HEK293 (cell line): Measurements from ENCODE around the gene GLRX2.

Source experiments
- CTCF ChIA-PET: fragments of 350-600 bp; formaldehyde crosslinking; extraction: SDS; loops from one replicate; lab custom pipeline; 2021; ENCODE audit warnings: antibody characterized with exemption; lab: Yijun Ruan, JAX
- POLR2A ChIA-PET: fragments of 300-600 bp; formaldehyde crosslinking; extraction: SDS; loops from one replicate; lab custom pipeline; 2020; ENCODE audit warnings: antibody characterized with exemption, inconsistent platforms; lab: Yijun Ruan, JAX
- H3K27ac ChIP-seq: fragments of 200-500 bp; sonication (Bioruptor generic); 2 replicates; pipeline ENCODE4 v1.5.1; 2014; ENCODE audit warnings: low read depth, low read length, control low read depth, inconsistent platforms; ENCODE audit errors: extremely low read depth
- H3K36me3 ChIP-seq, 2 experiments: fragments of 200-500 bp in 1 of 2; sonication (Bioruptor generic) in 1 of 2; 1 replicate in 1 of 2; 2 replicates in 1 of 2; pipeline ENCODE4 v1.5.1; 2014 to 2017; ENCODE audit warnings: inconsistent platforms in 2 of 2, low read length in 2 of 2; ENCODE audit not compliant: control insufficient read depth in 2 of 2, insufficient read depth in 1 of 2
- H3K4me1 ChIP-seq: fragments of 200-500 bp; sonication (Bioruptor generic); 2 replicates; pipeline ENCODE4 v1.5.1; 2014; ENCODE audit warnings: mild to moderate bottlenecking, low read length, inconsistent platforms; ENCODE audit not compliant: control insufficient read depth, insufficient read depth
- H3K4me3 ChIP-seq: 2 replicates; pipeline ENCODE4 v1.5.1; 2011; ENCODE audit warnings: low read depth, mild to moderate bottlenecking, control low read depth, low read length, moderate library complexity
- H3K9me3 ChIP-seq: fragments of 200-500 bp; sonication (Bioruptor generic); 2 replicates; pipeline ENCODE4 v1.5.1; 2014; ENCODE audit warnings: low read depth, low read length, inconsistent platforms; ENCODE audit not compliant: control insufficient read depth, insufficient read depth
- BCL11B ChIP-seq: fragments of 450-650 bp; formaldehyde crosslinking; IDR thresholded peaks from 2 replicates; pipeline ENCODE4 v1.5.1; 2016; ENCODE audit warnings: low read depth, missing biosample characterization, missing genetic modification characterization
- TCF7L2 ChIP-seq: IDR thresholded peaks from 2 replicates; pipeline ENCODE4 v1.6.1; 2011; ENCODE audit warnings: low read depth, mild to moderate bottlenecking, inconsistent platforms, low read length, moderate library complexity, borderline replicate concordance
- ZBTB48 ChIP-seq: fragments of 450-650 bp; formaldehyde crosslinking; IDR thresholded peaks from 2 replicates; pipeline ENCODE4 v1.5.1; 2016; ENCODE audit warnings: missing biosample characterization, missing genetic modification characterization
- ZBTB7A ChIP-seq: fragments of 450-650 bp; formaldehyde crosslinking; IDR thresholded peaks from 2 replicates; pipeline ENCODE4 v1.5.1; 2016; ENCODE audit warnings: low read depth, missing biosample characterization, missing genetic modification characterization
- ZEB2 ChIP-seq: fragments of 450-650 bp; formaldehyde crosslinking; IDR thresholded peaks from 2 replicates; pipeline ENCODE4 v1.5.1; 2016; ENCODE audit warnings: missing biosample characterization, missing genetic modification characterization
- ZFP37 ChIP-seq: fragments of 450-650 bp; formaldehyde crosslinking; IDR thresholded peaks from 2 replicates; pipeline ENCODE4 v1.5.1; 2016; ENCODE audit warnings: missing biosample characterization, missing genetic modification characterization
- ZFP69B ChIP-seq: fragments of 450-650 bp; formaldehyde crosslinking; IDR thresholded peaks from 2 replicates; pipeline ENCODE4 v1.5.1; 2016; ENCODE audit warnings: missing biosample characterization, missing genetic modification characterization
- ZNF10 ChIP-seq: fragments of 450-650 bp; formaldehyde crosslinking; IDR thresholded peaks from 2 replicates; pipeline ENCODE4 v1.5.1; 2017; ENCODE audit warnings: missing biosample characterization, missing genetic modification characterization
- ZNF138 ChIP-seq: fragments of 450-650 bp; formaldehyde crosslinking; IDR thresholded peaks from 2 replicates; pipeline ENCODE4 v1.5.1; 2016; ENCODE audit warnings: missing biosample characterization, missing genetic modification characterization, borderline replicate concordance
- ZNF146 ChIP-seq: fragments of 450-650 bp; formaldehyde crosslinking; IDR thresholded peaks from 2 replicates; pipeline ENCODE4 v1.5.1; 2016; ENCODE audit warnings: missing biosample characterization, missing genetic modification characterization
- ZNF184 ChIP-seq: fragments of 450-650 bp; IDR thresholded peaks from 2 replicates; pipeline ENCODE4 v1.5.1; 2018; ENCODE audit warnings: missing biosample characterization, mild to moderate bottlenecking, missing genetic modification characterization
- ZNF2 ChIP-seq: fragments of 450-650 bp; formaldehyde crosslinking; IDR thresholded peaks from 2 replicates; pipeline ENCODE4 v1.5.1; 2016; ENCODE audit warnings: missing biosample characterization, missing genetic modification characterization
- ZNF223 ChIP-seq: fragments of 450-650 bp; formaldehyde crosslinking; IDR thresholded peaks from 2 replicates; pipeline ENCODE4 v1.5.1; 2016; ENCODE audit warnings: missing biosample characterization, missing genetic modification characterization
- ZNF560 ChIP-seq: fragments of 450-650 bp; formaldehyde crosslinking; IDR thresholded peaks from 2 replicates; pipeline ENCODE4 v1.5.1; 2017; ENCODE audit warnings: missing biosample characterization, missing genetic modification characterization, borderline replicate concordance
- ZNF623 ChIP-seq: fragments of 450-650 bp; formaldehyde crosslinking; IDR thresholded peaks from 2 replicates; pipeline ENCODE4 v1.5.1; 2016; ENCODE audit warnings: missing biosample characterization, missing genetic modification characterization
- ZNF626 ChIP-seq: fragments of 450-650 bp; sonication (Bioruptor Pico); formaldehyde crosslinking; IDR thresholded peaks from 2 replicates; pipeline ENCODE4 v1.5.1; 2018; ENCODE audit warnings: missing biosample characterization, missing genetic modification characterization, inconsistent platforms
- ZNF664 ChIP-seq: fragments of 450-650 bp; formaldehyde crosslinking; IDR thresholded peaks from 2 replicates; pipeline ENCODE4 v1.5.1; 2016; ENCODE audit warnings: missing biosample characterization, missing genetic modification characterization
- ZNF704 ChIP-seq: fragments of 450-650 bp; formaldehyde crosslinking; IDR thresholded peaks from 2 replicates; pipeline ENCODE4 v1.5.1; 2016; ENCODE audit warnings: missing biosample characterization, missing genetic modification characterization
- ZNF785 ChIP-seq: fragments of 450-650 bp; formaldehyde crosslinking; IDR thresholded peaks from 2 replicates; pipeline ENCODE4 v1.5.1; 2016; ENCODE audit warnings: missing biosample characterization, missing genetic modification characterization
- TF ChIP-seq, protein P1 (sequence below): fragments of 450-650 bp; formaldehyde crosslinking; IDR thresholded peaks from 2 replicates; pipeline ENCODE4 v1.5.1; 2016; ENCODE audit warnings: missing biosample characterization, missing genetic modification characterization
- TF ChIP-seq, protein P2 (sequence below): IDR thresholded peaks from 2 replicates; pipeline ENCODE4 v1.6.1; 2011; ENCODE audit warnings: mild to moderate bottlenecking, low read depth, low read length, borderline replicate concordance
- TF ChIP-seq, protein P3 (sequence below): fragments of 450-650 bp; formaldehyde crosslinking; IDR thresholded peaks from 2 replicates; pipeline ENCODE4 v1.5.1; 2017; ENCODE audit warnings: missing biosample characterization, missing genetic modification characterization
- TF ChIP-seq, protein P4 (sequence below): fragments of 450-650 bp; formaldehyde crosslinking; IDR thresholded peaks from 2 replicates; pipeline ENCODE4 v1.5.1; 2017; ENCODE audit warnings: missing biosample characterization, mild to moderate bottlenecking, missing genetic modification characterization, moderate library complexity

Gene GLRX2

DNA sequence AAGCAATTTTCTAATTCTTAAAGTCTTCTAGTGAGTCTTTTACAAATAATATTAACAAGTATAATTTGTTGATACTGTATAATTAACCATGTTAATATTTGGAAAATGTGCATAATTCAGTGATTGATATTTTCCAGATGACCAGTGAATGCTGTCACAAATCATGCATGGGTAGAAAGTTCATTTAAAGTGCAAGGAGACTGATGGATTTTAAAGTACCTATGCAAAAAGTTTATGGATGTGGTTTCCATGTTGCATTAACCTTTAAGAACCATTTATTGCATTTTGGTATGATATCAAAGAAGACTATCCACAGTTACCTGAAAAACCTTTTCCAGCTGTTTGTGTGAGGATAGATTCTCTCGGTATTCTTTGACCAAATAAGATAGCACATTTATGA, 39.8 kb upstream of the GLRX2 start:
- H3K27ac ChIP-seq: no peak overlapping the region
- ChIA-PET POLR2A (no interaction called here), CTCF (no interaction called here)
- peaks cover 30 to 63% of the 10 kb centered on the region in 2 experiments for H3K36me3 ChIP-seq
- H3K9me3 ChIP-seq: no peaks in the 10 kb centered on the region
- no peaks in the 10 kb centered on the region for H3K4me1 ChIP-seq
- H3K4me3 ChIP-seq: no peak overlapping the region
- TF ChIP-seq ZNF626 (tag by site-specific recombination): no peak
- no peak for TF ChIP-seq ZNF664
- TF ChIP-seq, protein P1, sequence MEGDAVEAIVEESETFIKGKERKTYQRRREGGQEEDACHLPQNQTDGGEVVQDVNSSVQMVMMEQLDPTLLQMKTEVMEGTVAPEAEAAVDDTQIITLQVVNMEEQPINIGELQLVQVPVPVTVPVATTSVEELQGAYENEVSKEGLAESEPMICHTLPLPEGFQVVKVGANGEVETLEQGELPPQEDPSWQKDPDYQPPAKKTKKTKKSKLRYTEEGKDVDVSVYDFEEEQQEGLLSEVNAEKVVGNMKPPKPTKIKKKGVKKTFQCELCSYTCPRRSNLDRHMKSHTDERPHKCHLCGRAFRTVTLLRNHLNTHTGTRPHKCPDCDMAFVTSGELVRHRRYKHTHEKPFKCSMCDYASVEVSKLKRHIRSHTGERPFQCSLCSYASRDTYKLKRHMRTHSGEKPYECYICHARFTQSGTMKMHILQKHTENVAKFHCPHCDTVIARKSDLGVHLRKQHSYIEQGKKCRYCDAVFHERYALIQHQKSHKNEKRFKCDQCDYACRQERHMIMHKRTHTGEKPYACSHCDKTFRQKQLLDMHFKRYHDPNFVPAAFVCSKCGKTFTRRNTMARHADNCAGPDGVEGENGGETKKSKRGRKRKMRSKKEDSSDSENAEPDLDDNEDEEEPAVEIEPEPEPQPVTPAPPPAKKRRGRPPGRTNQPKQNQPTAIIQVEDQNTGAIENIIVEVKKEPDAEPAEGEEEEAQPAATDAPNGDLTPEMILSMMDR (tag by site-specific recombination): no peak
- no peak for TF ChIP-seq ZNF704 (tag by site-specific recombination)
- TF ChIP-seq ZBTB7A (tag by site-specific recombination): no peak
- no peak for TF ChIP-seq TCF7L2
- TF ChIP-seq ZFP37 (tag by site-specific recombination): no peak
- TF ChIP-seq, all 188 proteins: peak for 0

DNA sequence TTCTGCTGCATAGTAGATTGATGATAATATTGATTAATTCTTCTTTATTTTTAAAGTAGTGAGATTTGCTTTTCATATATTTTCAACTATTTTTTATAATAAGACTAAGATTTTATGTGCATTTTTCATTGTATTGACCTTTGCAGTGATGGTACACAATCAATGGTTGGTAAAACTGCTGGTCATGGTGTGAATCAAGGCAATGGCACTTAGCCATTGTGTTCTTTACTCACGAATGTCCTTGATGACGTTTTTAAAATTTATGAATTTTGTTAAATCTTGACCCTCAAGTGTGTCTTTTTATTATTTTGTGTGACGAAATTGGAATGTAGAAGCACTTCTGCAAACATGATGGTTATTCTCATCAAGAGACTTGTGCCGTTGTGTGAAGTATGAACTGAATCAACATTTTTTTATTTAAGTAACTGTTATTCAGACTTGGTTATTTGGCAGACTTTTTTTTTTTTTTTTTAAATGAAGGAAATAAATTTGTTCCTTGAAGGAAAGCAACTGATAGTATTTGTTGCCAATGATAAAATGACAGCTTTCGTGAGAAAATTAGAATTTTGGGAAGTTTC, 39.2 kb upstream of the GLRX2 start:
- CTCF ChIA-PET: interaction anchor here (0.7 to 1.6 kb wide), 3 partner anchors 12 to 662 kb away, joined by 3 to 4 read pairs (median 3); no protein-coding TSS in a partner anchor
- no peaks in the 10 kb centered on the region for H3K4me1 ChIP-seq
- no peak overlapping the region for H3K27ac ChIP-seq
- H3K9me3 ChIP-seq: no peaks in the 10 kb centered on the region
- H3K36me3 ChIP-seq: peaks cover 24 to 65% of the 10 kb centered on the region in 2 experiments
- no peak overlapping the region for H3K4me3 ChIP-seq
- TF ChIP-seq ZNF623 (tag by site-specific recombination): no peak
- TF ChIP-seq, protein P2, sequence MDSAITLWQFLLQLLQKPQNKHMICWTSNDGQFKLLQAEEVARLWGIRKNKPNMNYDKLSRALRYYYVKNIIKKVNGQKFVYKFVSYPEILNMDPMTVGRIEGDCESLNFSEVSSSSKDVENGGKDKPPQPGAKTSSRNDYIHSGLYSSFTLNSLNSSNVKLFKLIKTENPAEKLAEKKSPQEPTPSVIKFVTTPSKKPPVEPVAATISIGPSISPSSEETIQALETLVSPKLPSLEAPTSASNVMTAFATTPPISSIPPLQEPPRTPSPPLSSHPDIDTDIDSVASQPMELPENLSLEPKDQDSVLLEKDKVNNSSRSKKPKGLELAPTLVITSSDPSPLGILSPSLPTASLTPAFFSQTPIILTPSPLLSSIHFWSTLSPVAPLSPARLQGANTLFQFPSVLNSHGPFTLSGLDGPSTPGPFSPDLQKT: no peak
- TF ChIP-seq ZNF138: no peak
- no peak for TF ChIP-seq ZEB2 (tag by site-specific recombination)
- TF ChIP-seq, protein P3, sequence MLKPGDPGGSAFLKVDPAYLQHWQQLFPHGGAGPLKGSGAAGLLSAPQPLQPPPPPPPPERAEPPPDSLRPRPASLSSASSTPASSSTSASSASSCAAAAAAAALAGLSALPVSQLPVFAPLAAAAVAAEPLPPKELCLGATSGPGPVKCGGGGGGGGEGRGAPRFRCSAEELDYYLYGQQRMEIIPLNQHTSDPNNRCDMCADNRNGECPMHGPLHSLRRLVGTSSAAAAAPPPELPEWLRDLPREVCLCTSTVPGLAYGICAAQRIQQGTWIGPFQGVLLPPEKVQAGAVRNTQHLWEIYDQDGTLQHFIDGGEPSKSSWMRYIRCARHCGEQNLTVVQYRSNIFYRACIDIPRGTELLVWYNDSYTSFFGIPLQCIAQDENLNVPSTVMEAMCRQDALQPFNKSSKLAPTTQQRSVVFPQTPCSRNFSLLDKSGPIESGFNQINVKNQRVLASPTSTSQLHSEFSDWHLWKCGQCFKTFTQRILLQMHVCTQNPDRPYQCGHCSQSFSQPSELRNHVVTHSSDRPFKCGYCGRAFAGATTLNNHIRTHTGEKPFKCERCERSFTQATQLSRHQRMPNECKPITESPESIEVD: no peak
- no peak for TF ChIP-seq ZNF223
- TF ChIP-seq ZNF146 (tag by site-specific recombination): no peak
- no peak for TF ChIP-seq ZNF10
- no peak for TF ChIP-seq BCL11B
- TF ChIP-seq ZFP69B: no peak
- no peak for TF ChIP-seq ZNF785 (tag by site-specific recombination)
- TF ChIP-seq, protein P4, sequence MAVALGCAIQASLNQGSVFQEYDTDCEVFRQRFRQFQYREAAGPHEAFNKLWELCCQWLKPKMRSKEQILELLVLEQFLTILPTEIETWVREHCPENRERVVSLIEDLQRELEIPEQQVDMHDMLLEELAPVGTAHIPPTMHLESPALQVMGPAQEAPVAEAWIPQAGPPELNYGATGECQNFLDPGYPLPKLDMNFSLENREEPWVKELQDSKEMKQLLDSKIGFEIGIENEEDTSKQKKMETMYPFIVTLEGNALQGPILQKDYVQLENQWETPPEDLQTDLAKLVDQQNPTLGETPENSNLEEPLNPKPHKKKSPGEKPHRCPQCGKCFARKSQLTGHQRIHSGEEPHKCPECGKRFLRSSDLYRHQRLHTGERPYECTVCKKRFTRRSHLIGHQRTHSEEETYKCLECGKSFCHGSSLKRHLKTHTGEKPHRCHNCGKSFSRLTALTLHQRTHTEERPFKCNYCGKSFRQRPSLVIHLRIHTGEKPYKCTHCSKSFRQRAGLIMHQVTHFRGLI: no peak
- no peak for TF ChIP-seq ZNF2 (tag by site-specific recombination)
- TF ChIP-seq ZNF184 (tag by site-specific recombination): no peak
- no peak for TF ChIP-seq ZBTB48
- TF ChIP-seq ZNF560 (tag by site-specific recombination): no peak
- POLR2A ChIA-PET: no interaction called here
